GM19099 (cell line): ENCODE data around the gene ALKBH2.

Source experiments
- POLR2A ChIP-seq: IDR thresholded peaks from 3 replicates; pipeline ENCODE4 v1.6.1; 2011; ENCODE audit warnings: low read depth; ENCODE audit not compliant: insufficient read length; ENCODE audit errors: extremely low read depth

ALKBH2 gene

DNA sequence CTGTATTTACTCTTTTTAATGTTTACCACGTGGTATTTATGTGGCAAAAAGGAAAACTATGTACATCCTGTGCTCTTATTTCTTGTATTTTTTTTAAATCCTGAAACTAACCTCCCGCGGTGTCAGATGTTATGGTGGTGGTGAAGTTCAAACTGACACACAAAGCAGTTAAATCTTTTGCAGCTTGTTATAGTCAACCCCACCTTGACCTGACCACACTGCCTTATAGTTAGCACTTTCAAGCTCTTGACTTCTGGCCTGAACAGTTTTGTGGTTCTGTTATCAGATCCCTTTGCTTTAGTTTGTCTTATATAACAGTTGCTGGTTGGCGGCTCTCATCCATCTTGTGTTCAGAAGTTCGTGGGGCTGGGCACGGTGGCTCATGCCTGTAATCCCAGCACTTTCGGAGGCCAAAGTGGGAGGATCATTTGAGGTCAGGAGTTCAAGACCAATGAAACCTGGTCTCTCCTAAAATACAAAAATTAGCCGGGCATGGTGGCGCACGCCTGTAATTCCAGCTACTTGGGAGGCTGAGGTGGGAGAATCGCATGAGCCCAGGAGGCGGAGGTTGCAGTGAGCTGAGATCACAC, 6.3 kb upstream of the ALKBH2 start:
- no peak for TF ChIP-seq POLR2A

GRCh38 chr12:109098651-109099050, 5.4 kb upstream of the ALKBH2 start:
- no peak for TF ChIP-seq POLR2A

DNA sequence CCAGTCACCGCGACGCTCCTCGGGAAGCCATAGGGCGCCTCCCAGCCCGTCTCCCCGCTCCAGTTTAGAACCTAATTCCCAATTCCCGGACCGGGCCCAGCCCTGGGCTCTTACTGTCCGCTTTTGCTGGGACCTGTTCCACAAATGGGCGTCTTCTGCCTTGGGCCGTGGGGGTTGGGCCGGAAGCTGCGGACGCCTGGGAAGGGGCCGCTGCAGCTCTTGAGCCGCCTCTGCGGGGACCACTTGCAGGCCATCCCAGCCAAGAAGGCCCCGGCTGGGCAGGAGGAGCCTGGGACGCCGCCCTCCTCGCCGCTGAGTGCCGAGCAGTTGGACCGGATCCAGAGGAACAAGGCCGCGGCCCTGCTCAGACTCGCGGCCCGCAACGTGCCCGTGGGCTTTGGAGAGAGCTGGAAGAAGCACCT, 4.9 kb upstream of the ALKBH2 start:
- TF ChIP-seq POLR2A = no peak

DNA sequence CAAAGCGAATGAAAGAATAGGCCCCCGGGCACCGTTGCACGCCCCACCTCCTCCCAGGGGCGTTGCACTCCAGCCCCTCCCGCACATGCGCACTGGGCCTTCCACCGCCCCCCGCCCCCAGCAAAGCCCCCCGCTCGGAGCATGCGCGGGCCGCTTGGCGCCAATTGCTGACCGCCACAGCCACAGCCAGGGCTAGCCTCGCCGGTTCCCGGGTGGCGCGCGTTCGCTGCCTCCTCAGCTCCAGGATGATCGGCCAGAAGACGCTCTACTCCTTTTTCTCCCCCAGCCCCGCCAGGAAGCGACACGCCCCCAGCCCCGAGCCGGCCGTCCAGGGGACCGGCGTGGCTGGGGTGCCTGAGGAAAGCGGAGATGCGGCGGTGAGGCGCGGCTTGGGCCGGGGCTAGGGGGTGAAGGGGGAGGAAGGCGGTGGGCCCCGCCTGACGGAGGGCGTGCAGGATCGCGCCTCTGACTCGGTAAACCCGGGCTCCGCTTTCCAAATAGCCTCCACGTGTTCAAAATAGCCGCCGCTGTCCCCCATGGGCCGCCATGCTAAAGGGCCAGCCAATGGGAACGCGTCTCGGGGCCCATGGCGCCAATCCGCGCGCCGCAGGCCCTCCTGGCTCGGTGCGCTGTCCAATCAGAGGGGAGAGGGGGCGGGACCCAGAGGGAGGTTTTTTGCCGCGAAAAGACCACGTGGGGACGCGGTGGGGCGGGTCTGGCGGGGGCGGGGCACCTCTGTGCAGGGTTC, 4.3 kb upstream of the ALKBH2 start, which contains the start of gene UNG:
Gene UNG (plus strand): TSS at position 163 of the 748 bp plus-strand sequence. CDS start 83 bp downstream, at position 246.
- peak; percentile 55 for TF ChIP-seq POLR2A

GRCh38 chr12:109097140-109097434, 3.8 kb upstream of the ALKBH2 start:
- no peak for TF ChIP-seq POLR2A

- TF ChIP-seq POLR2A = no peak
These were observed 713 bp downstream of the ALKBH2 start for GRCh38 chr12:109092497-109093021.

GRCh38 chr12:109089683-109090082, 3.6 kb downstream of the ALKBH2 start:
- no peak for TF ChIP-seq POLR2A

GRCh38 chr12:109088818-109089217, 4.5 kb downstream of the ALKBH2 start:
- TF ChIP-seq POLR2A = no peak

GRCh38 chr12:109087250-109087649, 6.0 kb downstream of the ALKBH2 start:
- no peak for TF ChIP-seq POLR2A

DNA sequence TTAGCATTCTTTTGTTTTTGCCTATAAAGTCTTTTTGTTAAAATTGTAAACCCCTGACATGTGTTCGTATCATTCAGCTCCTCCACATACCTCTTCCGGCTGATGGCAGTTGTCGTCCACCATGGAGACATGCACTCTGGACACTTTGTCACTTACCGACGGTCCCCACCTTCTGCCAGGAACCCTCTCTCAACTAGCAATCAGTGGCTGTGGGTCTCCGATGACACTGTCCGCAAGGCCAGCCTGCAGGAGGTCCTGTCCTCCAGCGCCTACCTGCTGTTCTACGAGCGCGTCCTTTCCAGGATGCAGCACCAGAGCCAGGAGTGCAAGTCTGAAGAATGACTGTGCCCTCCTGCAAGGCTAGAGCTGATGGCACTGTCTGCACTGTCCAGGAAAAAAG, 7.7 kb downstream of the ALKBH2 start:
- no peak for TF ChIP-seq POLR2A

DNA sequence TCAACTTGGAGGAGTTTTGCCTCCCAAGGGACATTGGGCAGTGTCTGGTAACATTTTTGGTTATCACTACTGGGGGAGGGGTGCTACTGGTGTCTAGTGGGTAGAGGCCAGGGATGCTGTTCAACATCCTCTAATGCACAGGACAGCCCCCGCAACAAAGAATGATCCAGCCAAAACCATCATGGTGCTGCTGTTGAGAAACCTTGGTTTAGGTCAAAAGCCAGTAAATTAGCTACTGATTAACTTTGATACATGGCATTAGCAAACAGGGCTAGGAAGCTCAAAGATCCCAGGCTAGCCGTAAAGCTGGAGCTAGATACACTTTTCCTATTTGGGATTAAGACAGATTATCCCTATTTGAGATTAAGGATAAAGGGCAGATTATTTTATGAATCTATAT, 8.8 kb downstream of the ALKBH2 start:
- no peak for TF ChIP-seq POLR2A

- no peak for TF ChIP-seq POLR2A
These were observed 10.5 kb downstream of the ALKBH2 start for GRCh38 chr12:109082751-109083150.

DNA sequence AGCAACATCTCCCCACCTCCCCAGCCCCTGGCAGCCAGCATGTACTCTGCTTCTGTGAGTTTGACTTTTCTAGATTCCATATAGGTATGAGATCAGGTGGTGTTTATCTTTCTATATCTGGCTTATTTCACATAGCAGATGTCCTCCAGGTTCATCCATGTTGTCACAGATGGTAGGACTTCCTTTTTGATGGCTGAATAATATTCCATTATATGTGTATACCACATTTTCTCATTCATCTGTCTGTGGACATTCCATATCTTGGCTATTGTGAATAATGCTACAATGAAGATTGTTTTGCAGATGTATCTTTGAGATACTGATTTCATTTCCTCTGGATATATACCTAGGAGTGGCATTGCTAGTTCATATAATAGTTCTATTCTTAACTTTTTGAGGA, 18.4 kb downstream of the ALKBH2 start:
- no peak for TF ChIP-seq POLR2A

- no peak for TF ChIP-seq POLR2A
These were observed 23.7 kb downstream of the ALKBH2 start for GRCh38 chr12:109069307-109070271.

DNA sequence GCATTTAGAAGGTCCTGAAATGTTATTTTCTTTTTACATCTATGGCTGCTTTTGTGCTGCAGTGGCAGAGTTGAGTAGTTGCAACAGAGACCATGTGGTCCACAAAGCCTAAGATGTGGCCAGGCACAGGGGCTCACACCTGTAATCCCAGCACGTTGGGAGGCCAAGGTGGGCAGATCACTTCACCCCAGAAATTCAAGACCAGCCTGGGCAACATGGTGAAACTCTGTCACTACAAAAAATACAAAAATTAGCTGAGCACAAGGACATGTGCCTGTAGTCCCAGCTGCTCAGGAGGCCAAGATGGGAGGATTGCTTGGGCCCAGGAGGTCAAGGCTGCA, 27.4 kb downstream of the ALKBH2 start:
- no peak for TF ChIP-seq POLR2A
